ENCODE results near the gene CHAD.
"Not testable (repeated sequence)": the region's sequence is repeated elsewhere in the genome, so short reads cannot be mapped to it uniquely, and the experiment has no call there.

Gene CHAD

DNA sequence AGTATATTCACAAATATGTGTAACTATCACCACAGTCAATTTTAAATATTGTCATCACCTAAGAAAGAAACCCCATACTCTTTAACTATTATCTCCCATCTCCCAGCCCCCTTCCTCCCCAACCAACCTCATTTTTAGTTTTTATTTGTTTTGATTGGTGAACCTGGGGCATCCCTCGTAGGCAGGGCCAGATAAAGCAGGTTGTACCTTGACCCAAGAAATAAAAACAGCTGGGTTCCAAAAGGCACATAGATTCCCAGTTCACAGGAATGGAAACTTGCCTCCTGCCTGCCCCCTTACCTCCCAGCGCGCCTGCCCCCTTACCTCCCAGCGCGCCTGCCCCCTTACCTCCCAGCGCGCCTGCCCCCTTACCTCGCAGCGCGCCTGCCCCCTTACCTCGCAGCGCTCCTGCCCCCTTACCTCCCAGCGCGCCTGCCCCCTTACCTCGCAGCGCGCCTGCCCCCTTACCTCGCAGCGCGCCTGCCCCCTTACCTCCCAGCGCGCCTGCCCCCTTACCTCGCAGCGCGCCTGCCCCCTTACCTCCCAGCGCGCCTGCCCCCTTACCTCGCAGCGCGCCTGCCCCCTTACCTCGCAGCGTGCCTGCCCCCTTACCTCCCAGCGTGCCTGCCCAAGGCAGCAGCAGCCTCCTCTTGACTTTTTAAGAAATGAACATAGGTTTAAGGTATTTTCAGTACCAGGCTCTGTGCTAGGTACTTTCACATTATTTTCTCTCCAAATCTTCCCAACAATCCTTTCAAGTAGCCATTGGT, 7.3 kb upstream of the CHAD start:
- not testable (repeated sequence) for H2AFZ ChIP-seq (ENCODE audit: low read depth, low read length); H3K9me3 ChIP-seq (ENCODE audit: low read length); H3K4me3 ChIP-seq (ENCODE audit: low read length); H3K36me3 ChIP-seq (ENCODE audit: insufficient read depth, low read length)
- H3K27me3 ChIP-seq (ENCODE audit: insufficient read depth, low read length) = peaks cover 32% of the 10 kb centered on the region
- H3K4me1 ChIP-seq (ENCODE audit: insufficient read depth, low read length) = peaks cover 10% of the 10 kb centered on the region

DNA sequence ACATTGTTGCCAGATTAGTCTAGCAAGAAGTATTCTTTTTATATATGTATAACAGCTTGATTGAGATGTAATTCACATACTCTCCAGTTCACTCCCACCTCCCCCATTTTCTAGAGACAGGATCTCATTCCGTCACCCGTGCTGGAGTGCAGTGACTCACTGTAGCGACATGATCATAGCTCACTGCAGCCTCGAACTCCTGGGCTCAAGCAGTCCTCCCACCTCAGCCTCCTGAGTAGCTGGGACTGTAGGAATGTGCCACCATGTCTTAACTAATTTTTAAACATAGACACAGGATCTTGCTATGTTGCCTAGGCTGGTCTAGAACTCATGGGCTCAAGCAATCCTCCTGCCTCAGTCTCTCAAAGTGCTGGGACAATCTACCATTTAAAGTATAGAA, 6.7 kb upstream of the CHAD start:
- no peaks in the 10 kb centered on the region for H3K9me3 ChIP-seq (ENCODE audit: low read length)

DNA sequence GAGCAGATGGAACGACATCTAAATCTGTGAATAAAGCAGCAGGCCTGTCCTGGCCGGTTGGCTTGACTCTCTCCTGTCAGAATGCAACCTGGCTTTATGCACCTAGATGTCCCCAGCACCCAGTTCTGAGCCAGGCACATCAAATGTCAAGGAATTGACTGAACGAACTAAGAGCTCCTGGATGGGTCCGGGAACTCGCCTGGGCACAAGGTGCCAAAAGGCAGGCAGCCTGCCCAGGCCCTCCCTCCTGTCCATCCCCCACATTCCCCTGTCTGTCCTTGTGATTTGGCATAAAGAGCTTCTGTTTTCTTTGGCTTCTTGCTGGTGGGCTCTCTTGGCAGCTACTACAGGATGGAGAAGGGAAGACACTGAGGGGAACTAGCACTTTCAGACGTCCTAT, 5.8 kb upstream of the CHAD start:
- Histone ChIP-seq H3K9me3 (ENCODE audit: low read length) (no peaks in the 10 kb centered on the region), H3K27me3 (ENCODE audit: insufficient read depth, low read length) (peaks cover 45% of the 10 kb centered on the region), H3K4me1 (ENCODE audit: insufficient read depth, low read length) (peaks cover 5% of the 10 kb centered on the region), H3K4me3 (ENCODE audit: low read length) (no peak overlapping the region), H3K36me3 (ENCODE audit: insufficient read depth, low read length) (no peaks in the 10 kb centered on the region), H2AFZ (ENCODE audit: low read depth, low read length) (no peak overlapping the region)

More for the DNA sequence above, 6.7 kb upstream of the CHAD start:
- Histone ChIP-seq H3K4me3 (ENCODE audit: low read length) (no peak overlapping the region), H2AFZ (ENCODE audit: low read depth, low read length) (no peak overlapping the region), H3K36me3 (ENCODE audit: insufficient read depth, low read length) (no peaks in the 10 kb centered on the region), H3K4me1 (ENCODE audit: insufficient read depth, low read length) (peaks cover 10% of the 10 kb centered on the region), H3K27me3 (ENCODE audit: insufficient read depth, low read length) (peaks cover 36% of the 10 kb centered on the region)

DNA sequence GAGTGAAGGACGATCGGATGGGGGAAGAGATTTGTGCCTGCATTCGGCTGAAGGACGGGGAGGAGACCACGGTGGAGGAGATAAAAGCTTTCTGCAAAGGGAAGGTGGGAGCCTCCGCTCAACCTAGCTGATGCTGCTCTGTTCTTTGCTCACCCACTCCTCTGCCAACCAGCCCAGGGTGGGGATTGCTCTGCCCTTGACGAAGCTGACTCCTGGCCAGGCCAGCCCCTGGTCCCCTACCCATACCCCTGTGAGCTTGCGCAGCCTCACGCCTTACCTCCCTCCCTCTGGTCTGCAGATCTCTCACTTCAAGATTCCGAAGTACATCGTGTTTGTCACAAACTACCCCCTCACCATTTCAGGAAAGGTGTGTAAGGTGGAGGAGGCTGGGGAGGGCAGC, 5.2 kb upstream of the CHAD start:
- no peaks in the 10 kb centered on the region for H3K36me3 ChIP-seq (ENCODE audit: insufficient read depth, low read length)
- no peak overlapping the region for H3K4me3 ChIP-seq (ENCODE audit: low read length)
- peaks cover 5% of the 10 kb centered on the region for H3K4me1 ChIP-seq (ENCODE audit: insufficient read depth, low read length)
- H3K9me3 ChIP-seq (ENCODE audit: low read length) = no peaks in the 10 kb centered on the region
- no peak overlapping the region for H2AFZ ChIP-seq (ENCODE audit: low read depth, low read length)
- peaks cover 48% of the 10 kb centered on the region for H3K27me3 ChIP-seq (ENCODE audit: insufficient read depth, low read length)

DNA sequence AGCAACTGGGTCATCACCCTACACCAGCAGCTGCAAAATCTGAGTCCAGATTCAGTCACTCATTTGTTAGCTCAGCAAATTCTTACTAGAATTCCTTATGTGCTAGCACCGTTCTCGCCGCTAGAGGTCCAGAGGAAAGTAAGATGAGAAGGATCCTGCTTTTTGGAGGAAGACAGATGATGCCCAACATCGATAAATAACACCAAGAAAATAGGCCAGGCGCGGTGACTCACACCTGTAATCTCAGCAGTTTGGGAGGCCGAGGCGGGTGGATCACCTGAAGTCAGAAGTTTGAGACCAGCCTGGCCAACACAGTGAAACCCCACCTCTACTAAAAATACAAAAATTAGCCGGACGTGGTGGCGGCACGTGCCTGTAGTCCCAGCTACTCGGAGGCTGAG, 4.1 kb upstream of the CHAD start:
- H3K9me3 ChIP-seq (ENCODE audit: low read length); H3K4me3 ChIP-seq (ENCODE audit: low read length); H2AFZ ChIP-seq (ENCODE audit: low read depth, low read length); H3K36me3 ChIP-seq (ENCODE audit: insufficient read depth, low read length); H3K4me1 ChIP-seq (ENCODE audit: insufficient read depth, low read length): not testable (repeated sequence)
- H3K27me3 ChIP-seq (ENCODE audit: insufficient read depth, low read length) = peaks cover 56% of the 10 kb centered on the region

DNA sequence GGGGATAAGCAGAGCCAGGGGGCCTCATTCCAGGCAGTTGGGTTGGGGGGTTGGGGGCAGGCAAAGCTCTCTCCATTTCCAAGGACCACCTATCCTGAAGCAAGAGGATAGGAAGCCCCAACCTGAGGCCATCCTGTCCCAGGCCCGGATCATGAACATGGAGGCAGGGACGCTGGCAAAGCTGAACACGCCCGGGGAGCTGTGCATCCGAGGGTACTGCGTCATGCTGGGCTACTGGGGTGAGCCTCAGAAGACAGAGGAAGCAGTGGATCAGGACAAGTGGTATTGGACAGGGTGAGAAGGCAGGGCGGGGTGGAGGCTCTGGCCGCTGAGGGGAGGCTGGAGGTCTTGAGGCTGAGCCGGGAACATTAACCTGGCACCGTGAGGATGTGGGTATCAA, 3.6 kb upstream of the CHAD start:
- no peak overlapping the region for H3K4me3 ChIP-seq (ENCODE audit: low read length)
- H2AFZ ChIP-seq (ENCODE audit: low read depth, low read length) = no peak overlapping the region
- no peaks in the 10 kb centered on the region for H3K36me3 ChIP-seq (ENCODE audit: insufficient read depth, low read length)
- H3K9me3 ChIP-seq (ENCODE audit: low read length) = peaks cover 7% of the 10 kb centered on the region
- no peaks in the 10 kb centered on the region for H3K4me1 ChIP-seq (ENCODE audit: insufficient read depth, low read length)
- H3K27me3 ChIP-seq (ENCODE audit: insufficient read depth, low read length) = peaks cover 59% of the 10 kb centered on the region

DNA sequence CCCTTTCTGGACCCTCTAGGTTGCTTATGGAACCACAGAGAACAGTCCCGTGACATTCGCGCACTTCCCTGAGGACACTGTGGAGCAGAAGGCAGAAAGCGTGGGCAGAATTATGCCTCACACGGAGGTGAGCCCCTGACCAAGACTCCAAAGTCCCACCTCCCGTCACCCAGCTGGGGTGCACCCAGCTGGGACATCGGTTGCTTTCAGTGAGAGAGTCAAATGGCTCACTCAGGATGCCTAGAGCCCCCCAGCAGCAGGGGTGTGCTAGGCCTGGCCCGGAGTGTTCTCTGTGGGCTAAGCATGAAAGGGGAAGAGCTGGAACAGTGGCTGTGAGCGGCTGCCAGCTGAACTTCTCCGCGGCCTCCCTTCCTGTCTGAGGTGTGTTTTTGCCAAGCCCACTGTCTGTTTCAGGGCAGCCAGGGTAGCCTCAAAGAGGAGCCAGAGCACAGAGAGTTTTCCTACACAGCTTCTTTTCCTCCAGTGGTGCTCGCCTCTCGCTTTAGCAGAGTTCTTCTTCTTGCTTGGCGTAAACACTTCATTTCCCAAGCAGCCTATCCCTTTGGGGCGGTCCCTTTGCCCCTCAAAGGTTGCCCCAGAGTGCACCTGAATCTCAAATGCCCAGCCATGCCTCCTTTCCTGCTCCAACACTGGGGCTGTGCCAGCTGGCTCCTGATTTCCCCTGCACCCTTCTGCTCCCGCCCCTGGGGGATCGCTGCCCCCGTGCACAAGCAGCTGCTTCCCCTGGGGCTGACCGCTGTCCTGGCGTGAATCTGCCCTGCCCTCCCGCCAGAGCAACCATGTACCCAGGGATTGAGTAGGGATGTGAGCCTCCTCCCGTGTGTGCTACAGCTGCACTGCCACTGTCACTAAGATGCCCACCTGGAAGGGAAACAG, 2.6 kb upstream of the CHAD start:
- Histone ChIP-seq H3K9me3 (ENCODE audit: low read length) (peaks cover 7% of the 10 kb centered on the region), H3K36me3 (ENCODE audit: insufficient read depth, low read length) (no peaks in the 10 kb centered on the region), H2AFZ (ENCODE audit: low read depth, low read length) (no peak overlapping the region), H3K4me1 (ENCODE audit: insufficient read depth, low read length) (no peaks in the 10 kb centered on the region), H3K27me3 (ENCODE audit: insufficient read depth, low read length) (peaks cover 67% of the 10 kb centered on the region), H3K4me3 (ENCODE audit: low read length) (no peak overlapping the region)

DNA sequence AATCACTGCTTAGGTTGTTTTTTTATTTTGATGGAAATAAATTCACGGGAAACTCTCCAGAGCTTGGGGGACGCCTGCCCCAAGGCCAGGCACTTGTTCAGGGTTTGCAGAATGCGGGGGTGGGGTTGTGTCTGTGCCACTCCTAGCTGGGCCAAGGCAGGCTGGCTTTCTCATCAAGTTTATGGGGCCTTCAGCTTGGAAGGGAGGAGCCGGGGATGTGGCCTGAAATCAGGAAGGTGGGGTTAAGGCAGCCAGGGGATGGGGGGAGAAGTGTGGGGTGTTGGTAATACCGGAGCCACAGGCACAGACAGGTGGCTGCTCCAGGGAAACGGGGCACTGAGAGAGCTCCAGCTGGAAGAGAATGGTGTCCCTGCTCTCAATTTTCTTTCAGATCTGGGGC, 1.7 kb upstream of the CHAD start:
- Histone ChIP-seq H3K27me3 (ENCODE audit: insufficient read depth, low read length) (peaks cover 63% of the 10 kb centered on the region), H3K4me3 (ENCODE audit: low read length) (no peak overlapping the region), H2AFZ (ENCODE audit: low read depth, low read length) (no peak overlapping the region), H3K36me3 (ENCODE audit: insufficient read depth, low read length) (no peaks in the 10 kb centered on the region), H3K9me3 (ENCODE audit: low read length) (peaks cover 7% of the 10 kb centered on the region), H3K4me1 (ENCODE audit: insufficient read depth, low read length) (no peaks in the 10 kb centered on the region)

DNA sequence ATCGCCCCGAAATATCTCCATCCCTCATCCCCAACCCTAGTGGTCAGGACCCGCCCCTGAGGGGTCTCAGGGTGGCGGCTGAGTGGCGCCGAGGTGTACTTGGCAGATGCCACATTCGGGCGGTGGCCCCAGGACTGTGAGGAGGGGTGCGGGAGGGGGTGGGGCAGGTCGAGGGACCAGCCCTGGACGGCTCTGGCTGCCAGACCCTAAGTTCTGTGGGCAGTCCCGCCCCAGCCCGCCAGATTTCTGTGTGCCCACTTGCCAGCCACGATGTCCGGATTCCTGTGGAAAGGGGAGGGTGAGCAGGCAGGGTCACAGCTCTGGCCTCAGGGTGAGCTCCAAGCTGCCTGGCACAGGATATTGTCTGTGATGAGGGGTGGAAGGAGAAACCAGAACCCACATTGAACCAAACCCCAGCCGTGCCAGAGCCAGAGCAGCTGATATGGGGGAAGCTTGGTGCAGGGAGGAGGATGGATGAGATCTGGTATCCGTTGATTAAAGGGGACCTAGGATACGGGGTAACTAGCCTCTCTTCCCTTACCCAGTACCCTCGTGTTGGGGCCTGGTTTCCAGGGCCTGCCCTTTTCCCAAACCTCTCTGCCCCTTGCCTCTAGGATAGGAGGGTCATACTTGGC, 1.1 kb upstream of the CHAD start:
- Histone ChIP-seq H3K4me1 (ENCODE audit: insufficient read depth, low read length) (no peaks in the 10 kb centered on the region), H2AFZ (ENCODE audit: low read depth, low read length) (no peak overlapping the region), H3K9me3 (ENCODE audit: low read length) (peaks cover 7% of the 10 kb centered on the region), H3K27me3 (ENCODE audit: insufficient read depth, low read length) (peaks cover 61% of the 10 kb centered on the region), H3K4me3 (ENCODE audit: low read length) (no peak overlapping the region), H3K36me3 (ENCODE audit: insufficient read depth, low read length) (no peaks in the 10 kb centered on the region)

DNA sequence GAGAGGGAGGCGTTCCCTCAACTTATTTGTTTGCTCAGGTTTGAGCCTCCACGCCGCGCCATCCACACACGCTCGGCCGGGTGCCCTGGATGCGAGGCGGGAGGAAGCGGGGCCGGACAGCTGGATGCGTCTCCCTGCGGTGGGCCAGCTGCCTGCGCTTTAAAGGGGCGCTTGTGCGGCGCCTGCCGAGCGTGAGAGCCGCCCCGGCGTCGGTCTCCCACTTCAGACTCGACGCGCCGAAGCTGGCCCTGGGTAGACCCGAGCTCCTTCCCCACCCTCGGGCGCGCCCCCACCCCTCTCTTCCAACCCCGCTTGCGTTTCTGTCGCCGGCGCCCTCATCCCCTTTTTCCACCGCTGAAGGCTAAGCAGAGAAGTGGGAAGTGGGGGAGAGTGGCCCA, 527 bp upstream of the CHAD start:
- H3K27me3 ChIP-seq (ENCODE audit: insufficient read depth, low read length) = peaks cover 58% of the 10 kb centered on the region
- peaks cover 7% of the 10 kb centered on the region for H3K9me3 ChIP-seq (ENCODE audit: low read length)
- no peaks in the 10 kb centered on the region for H3K36me3 ChIP-seq (ENCODE audit: insufficient read depth, low read length)
- H3K4me1 ChIP-seq (ENCODE audit: insufficient read depth, low read length) = no peaks in the 10 kb centered on the region
- no peak overlapping the region for H3K4me3 ChIP-seq (ENCODE audit: low read length)
- no peak overlapping the region for H2AFZ ChIP-seq (ENCODE audit: low read depth, low read length)

DNA sequence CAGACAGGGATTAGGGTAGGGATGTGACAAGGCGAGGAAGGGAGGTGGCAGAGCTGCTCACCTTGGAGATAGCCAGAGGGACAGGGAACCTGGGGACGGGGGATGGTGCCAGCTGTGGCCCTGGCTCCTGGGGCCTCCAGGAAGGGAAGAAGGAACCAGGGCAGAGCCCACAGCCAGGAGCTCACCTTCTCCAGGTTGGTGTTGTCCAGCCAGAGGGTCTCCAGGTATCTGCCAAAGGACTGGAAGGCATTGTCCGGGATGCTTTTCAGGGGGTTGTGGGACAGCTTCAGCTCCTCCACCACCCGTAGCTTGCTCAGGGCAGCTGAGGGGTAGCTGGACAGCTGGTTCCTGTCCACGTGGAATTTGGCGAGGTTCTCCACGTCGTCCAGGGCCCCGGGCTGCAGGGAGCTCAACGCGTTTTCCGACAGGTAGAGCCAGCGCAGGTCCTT, 801 bp downstream of the CHAD start:
- Histone ChIP-seq H3K4me3 (ENCODE audit: low read length) (no peak overlapping the region), H2AFZ (ENCODE audit: low read depth, low read length) (no peak overlapping the region), H3K27me3 (ENCODE audit: insufficient read depth, low read length) (peaks cover 51% of the 10 kb centered on the region), H3K9me3 (ENCODE audit: low read length) (peaks cover 7% of the 10 kb centered on the region), H3K4me1 (ENCODE audit: insufficient read depth, low read length) (no peaks in the 10 kb centered on the region), H3K36me3 (ENCODE audit: insufficient read depth, low read length) (no peaks in the 10 kb centered on the region)

DNA sequence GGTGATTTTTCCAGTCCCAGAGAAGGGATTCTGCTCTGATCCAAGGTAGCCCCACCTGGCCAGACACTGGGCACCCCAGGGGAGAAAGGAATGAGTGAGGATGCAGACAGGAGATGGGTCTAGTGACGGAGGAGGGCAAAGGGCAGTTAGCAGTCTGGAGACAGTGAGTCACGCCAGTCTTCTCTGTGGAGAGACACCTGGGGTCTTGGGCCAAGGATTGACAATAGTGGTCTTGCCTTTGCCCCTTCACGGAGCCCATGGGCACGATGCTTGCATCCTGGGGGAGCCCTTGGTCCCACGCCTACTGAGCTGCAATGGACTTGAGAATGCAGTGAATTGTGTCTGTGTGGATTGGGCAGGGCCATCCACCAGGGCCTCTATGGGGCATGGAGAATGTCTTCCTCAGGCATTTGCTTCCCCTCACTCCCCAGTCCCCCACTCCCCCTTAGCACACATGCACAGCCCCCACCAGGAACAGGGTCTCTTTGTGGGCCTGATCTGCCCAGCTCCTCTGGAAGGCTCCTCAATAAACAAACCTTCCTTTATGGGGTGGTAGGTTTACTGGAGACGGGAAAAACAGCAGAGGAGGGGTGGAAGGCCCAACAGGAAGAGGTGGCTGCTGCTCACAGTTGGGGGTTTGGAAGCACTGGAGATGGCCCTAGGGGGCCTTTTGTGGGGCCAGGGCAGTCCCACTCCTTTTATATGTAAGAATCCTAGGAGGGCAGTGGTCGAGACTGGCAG, 1.4 kb downstream of the CHAD start:
- no peaks in the 10 kb centered on the region for H3K36me3 ChIP-seq (ENCODE audit: insufficient read depth, low read length)
- no peaks in the 10 kb centered on the region for H3K4me1 ChIP-seq (ENCODE audit: insufficient read depth, low read length)
- no peak overlapping the region for H2AFZ ChIP-seq (ENCODE audit: low read depth, low read length)
- no peak overlapping the region for H3K4me3 ChIP-seq (ENCODE audit: low read length)
- H3K9me3 ChIP-seq (ENCODE audit: low read length) = peaks cover 7% of the 10 kb centered on the region
- peaks cover 47% of the 10 kb centered on the region for H3K27me3 ChIP-seq (ENCODE audit: insufficient read depth, low read length)
